GM13977 (cell line): ENCODE results near the gene CDH23.
A peak's percentile ranks its signal among the peaks of the same experiment; 100 is the strongest.

ENCODE experiments used
- DNase-seq: peaks from one replicate; pipeline ENCODE4 v3.0.0; 2012; ENCODE audit warnings: low spot score
- CTCF ChIP-seq: IDR thresholded peaks from 2 replicates; pipeline ENCODE4 v1.5.1; 2012; ENCODE audit warnings: mild to moderate bottlenecking, control low read depth; ENCODE audit not compliant: insufficient read depth; ENCODE audit errors: extremely low read depth, missing control alignments
- in situ Hi-C: fragments of 300-500 bp; cut with MboI; formaldehyde crosslinking; loops from one replicate; pipeline ENCODE4 v1.12.0; 2022; ENCODE audit warnings: low sequenced_read_pairs, low pct_unique_long_range_greater_than_20kb, mixed read lengths, inconsistent platforms; ENCODE audit not compliant: unreplicated experiment

The CDH23 gene

DNA sequence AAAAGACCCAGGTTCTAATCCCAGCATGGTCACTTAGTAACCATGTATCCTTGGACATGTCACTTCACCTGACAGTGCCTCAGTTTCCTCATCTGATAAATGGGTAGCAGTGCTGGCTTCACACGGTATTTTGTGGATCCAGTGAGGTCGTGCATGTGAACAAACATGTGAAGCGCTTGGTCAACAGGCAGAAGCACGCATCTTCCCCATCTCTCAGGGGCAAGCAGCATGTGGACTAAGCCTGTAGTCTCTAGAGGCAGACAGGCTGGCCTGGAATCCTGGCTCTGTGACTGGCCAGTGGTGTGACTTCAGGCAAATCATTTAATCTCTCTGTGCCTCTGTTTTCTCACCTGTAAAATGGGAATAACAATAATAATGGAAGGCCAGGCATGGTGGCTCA, 207.0 kb downstream of the CDH23 start:
- no peak for DNase-seq
- in situ Hi-C loops = no loop called here
- TF ChIP-seq CTCF = no peak

DNA sequence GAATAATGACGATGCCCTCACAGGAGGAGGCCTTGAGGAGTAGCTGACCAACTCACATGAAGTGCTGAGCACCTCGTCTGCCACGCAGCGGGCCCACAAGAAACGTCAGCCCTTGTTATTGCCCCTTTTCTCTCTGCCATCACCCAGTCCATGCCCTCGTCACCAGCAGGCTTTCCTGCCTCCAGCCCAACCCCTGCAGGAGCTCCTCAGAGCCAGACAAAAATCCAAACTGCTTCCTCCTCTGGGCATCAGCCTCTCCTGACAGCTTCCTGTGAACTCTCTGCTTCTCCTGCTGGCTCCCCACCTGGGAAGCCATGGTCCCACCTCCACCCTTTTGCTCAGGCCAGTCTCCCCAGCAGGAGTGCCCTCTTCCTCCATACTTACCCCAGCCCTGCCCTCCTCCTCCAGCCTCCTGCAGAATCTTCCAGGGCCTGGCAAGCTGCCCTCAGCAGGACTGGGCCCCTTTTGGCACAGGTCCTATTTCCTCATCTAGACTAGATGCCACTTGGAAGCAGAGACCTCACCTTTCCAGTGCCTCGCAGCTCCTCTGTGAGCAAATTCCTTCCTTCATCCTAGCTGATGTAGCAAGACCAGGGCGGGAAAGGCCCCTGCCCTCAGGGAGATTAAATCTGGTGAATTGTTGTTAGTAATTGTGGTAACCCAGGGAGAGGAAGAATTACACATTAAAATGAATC, 207.8 kb downstream of the CDH23 start:
- DNase-seq = no peak
- TF ChIP-seq CTCF = no peak
- in situ Hi-C loops = no loop called here

DNA sequence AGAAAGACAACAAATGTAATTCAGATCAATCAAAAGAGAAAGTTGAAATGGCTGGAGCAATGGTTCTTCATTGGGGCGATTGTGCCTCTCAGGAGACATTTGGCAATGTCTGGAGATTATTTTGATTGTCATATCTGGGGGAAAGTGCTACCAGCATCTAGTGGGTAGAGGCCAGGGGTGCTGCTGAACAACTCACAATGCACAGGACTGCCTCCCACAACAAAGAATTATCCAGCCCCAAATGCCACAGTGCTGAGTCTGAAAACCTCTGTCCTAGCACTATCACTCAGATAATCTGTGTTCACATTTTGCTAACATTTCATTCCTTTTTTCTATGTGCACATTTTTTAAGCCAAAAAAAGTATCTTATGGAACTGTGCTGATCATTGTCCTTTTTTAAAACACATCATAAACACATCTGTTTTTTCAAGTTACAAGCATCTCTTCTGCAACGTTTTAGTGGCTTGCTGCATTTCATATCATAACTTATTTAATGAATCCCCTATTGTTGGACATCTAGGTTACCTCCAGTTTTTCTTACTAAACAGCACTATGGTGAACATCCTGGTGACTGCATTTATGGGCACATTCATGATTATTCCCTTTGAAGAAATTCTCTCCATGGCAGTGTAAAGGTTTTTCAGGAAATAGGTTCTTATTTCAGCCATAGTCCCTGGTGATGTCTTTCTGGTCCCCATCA, 208.7 kb downstream of the CDH23 start:
- no peak for TF ChIP-seq CTCF
- DNase-seq = no peak
- in situ Hi-C loops = no loop called here

GRCh38 chr10:71606257-71607081, 209.7 kb downstream of the CDH23 start:
- in situ Hi-C loops = no loop called here
- no peak for DNase-seq
- TF ChIP-seq CTCF = no peak

DNA sequence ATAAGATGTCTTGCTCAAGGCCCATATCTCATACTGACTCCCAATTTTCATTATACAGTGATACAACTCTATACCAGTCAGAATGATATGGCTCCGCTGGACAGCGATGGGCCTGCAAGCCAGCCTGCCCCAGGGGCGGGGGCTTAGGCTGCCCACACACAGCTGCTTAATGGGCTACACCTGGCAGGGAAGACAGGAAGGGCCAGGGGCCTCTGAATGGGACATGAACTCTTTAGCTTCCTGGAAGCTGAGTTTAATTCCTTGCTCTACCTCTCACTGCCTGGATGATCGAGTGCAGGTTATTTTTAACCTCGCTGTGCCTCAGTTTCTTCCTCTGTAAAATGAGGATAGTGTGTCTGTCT, 210.3 kb downstream of the CDH23 start:
- in situ Hi-C loops = no loop called here
- no peak for DNase-seq
- no peak for TF ChIP-seq CTCF

DNA sequence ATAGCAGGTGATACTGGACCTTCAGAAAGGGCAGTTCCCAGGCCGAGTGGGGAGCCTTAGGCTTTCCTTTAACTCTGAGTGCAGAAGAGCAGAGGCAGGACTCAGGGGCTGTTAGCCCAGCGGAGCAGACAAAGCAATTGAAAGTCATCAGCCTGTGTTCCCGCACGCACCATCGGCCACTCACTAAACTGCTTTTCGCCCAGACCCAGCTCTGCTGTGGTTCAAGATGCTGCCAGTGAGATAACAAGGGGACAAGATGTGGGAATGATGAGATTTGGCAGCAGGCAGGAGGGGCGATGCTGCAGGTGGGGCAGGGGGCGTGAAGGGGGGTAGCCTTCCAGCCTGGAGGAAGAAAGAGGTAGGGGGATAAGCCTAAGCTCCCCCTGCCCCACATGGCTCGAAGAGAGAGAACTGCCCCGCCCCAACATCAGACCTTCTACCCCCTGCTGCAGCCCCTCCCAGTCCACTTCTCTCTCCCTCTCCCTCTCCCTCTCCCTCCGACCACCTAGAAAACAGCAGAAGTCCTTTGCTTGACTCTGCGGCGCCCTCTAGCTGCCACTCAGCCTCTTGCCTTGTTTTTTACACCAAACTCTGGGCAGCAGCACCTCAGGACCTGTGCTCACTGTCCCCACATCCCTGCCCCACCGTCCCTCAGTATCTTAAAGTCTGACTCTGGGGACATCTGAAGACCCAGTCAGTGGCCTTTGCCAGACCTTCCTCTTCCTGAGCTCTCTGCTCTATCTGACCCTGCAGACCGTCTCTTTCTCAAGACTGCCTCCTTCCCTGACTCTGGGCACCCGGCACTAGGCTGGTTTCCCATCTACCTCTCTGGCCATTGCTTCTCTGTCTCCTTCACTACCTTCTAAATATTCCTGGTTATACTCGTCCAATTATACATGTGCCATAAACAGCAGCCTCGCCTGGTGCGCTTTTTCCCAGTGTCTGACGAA, 212.4 kb downstream of the CDH23 start:
- in situ Hi-C loops = no loop called here
- peak; percentile 76 for DNase-seq
- TF ChIP-seq CTCF = peak; percentile 91
